NCI-H460 (cell line): ENCODE measurements around the gene ANKRD44. TPM values are rescaled to one million over a fixed set of nuclear protein-coding genes. Genes with fewer than 3 reads are reported as not detected.

Experiments
- DNase-seq: peaks from one replicate; pipeline ENCODE4 v3.0.0-alpha.2; 2016; ENCODE audit warnings: low read depth; ENCODE audit errors: extremely low read depth
- total RNA-seq: library from RNA; depleted of rRNA; stranded (reverse); fragments of >200 nt; shearing (Covaris generic); gene quantifications from 2 replicates; pipeline ENCODE4 v1.2.3, GENCODE V29; 2014

ANKRD44 gene
- total RNA-seq, 1 experiment from 2014 or later, result 20.8 TPM

GRCh38 chr2:197157879-197158537 lies 152.6 kb downstream of the ANKRD44 start:
- DNase-seq, result no peak

DNA sequence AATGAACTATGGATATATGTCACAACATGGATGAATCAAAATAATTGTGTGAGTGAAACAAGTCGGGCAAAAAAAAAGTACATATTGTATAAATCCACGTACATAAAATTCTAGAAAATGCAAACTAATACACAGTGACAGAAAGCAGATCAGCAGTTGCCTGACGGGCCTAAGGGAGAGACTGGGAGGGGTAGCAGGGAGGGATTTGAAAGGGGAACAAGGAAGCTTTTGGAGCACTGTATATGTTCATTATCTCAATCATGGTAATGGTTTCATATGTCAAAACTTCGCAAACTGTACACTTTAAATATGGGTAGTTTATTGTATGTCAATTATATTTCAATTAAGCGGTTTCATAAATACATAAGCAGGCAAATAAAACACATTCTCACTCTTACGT lies 153.8 kb downstream of the ANKRD44 start:
- no peak for DNase-seq

- DNase-seq, result peak; percentile 46
These were observed 157.9 kb downstream of the ANKRD44 start for GRCh38 chr2:197152451-197153228.

DNA sequence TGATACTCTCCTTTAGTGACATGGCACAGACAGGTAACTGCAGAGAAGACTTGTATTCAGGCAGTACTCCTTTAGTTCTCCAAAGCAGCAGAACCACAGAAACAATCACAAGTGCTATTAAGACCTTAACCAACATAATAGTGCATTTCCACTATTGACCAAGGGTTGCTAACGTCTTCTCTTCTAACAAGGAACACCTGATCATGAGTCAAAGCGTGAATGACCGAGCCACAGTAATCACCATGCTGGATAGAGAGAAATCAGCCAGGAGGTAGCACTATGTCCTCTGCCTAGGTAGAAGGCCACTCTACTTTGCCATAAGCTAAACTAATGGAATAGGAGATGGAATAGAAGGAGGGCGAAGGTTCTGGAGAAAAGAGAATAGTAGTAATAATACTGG lies 161.0 kb downstream of the ANKRD44 start:
- DNase-seq, result no peak

GRCh38 chr2:197148401-197148800 lies 162.2 kb downstream of the ANKRD44 start:
- DNase-seq, result no peak

DNA sequence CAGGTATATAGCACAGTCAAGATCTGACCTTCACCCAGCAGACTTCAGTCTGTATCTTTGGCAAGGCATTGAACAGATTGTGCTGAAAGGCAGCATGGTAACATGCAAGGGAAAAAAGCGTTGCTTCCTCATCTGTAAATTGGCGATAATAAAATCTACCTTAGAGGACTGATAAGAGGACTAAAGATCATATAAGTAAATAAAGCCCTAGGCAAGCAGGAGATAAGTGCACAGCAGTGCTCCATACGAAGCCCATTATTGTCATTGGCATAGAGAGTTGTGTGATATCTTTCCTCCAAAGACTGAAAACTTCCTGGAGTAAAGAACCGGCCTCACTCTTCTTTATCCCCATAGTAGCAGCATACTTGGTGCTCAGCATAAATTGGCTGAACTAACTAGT lies 162.6 kb downstream of the ANKRD44 start:
- DNase-seq, result no peak

- DNase-seq, result no peak
These were observed 163.6 kb downstream of the ANKRD44 start for GRCh38 chr2:197146995-197147394.

DNA sequence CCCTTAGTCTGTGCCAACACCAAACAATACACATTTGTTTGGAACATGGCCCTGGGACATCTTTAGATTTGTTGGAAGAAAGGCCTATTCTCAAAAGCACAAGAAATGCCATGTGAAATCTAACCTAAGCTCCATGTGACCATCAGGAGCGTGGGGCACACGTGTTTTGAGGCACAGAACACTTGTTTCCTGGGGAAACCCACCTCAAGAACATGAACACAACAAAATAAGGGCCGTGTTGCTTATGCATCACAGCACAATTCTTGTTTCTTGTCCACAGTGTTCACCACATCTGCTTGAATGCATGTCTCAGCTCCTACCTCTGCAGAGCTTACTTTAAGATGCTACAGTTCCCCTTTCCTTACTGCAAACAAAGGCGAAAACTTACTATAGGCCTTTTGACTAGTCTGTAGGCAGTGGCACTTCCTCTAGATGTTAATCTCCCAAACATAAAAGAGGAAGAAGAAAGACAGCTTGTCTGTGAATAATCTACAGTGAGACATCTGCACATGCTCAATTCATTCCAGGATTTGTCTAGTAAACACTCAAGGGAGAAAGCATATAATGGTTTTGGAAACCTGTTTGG lies 165.0 kb downstream of the ANKRD44 start:
- DNase-seq, result no peak

DNA sequence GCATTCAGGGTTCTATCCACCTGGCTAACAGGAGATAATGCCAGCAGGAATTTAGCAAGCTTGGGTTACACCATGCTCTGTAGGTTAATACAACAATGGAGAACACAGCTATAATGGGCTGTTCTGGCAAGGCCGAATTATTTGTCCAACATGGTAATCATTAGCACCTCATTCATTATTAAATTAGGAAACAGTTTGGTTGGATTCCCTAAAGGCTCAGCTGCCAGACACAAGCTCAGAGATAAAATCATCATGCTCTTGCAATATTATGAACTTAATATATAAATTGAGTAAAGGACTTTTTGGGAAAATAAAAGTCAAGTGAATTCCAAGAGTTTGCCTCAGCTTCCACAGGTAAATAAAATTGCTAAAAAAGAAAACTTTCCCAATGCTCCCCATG lies 166.4 kb downstream of the ANKRD44 start:
- no peak for DNase-seq

- no peak for DNase-seq
These were observed 168.7 kb downstream of the ANKRD44 start for GRCh38 chr2:197141702-197142473.

GRCh38 chr2:197140045-197140444 lies 170.5 kb downstream of the ANKRD44 start:
- no peak for DNase-seq

DNA sequence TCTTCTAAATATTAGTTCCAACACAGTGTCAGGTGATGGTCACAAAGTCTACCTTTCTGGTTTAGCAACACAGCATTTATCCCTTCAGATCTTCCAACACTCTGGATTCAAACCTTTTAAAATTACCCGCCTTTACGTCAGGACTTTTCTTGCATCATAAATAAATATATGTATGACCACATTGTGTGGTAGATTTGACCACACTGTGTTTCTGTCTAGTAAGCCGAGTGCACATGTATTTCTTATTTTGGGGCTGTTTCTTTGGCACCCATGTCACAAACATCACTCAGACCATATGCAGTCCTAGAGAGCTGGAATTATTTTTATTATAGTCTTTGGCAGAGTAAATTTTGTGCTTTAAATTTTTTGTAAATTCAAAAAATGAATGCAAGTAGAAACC lies 172.1 kb downstream of the ANKRD44 start:
- no peak for DNase-seq

DNA sequence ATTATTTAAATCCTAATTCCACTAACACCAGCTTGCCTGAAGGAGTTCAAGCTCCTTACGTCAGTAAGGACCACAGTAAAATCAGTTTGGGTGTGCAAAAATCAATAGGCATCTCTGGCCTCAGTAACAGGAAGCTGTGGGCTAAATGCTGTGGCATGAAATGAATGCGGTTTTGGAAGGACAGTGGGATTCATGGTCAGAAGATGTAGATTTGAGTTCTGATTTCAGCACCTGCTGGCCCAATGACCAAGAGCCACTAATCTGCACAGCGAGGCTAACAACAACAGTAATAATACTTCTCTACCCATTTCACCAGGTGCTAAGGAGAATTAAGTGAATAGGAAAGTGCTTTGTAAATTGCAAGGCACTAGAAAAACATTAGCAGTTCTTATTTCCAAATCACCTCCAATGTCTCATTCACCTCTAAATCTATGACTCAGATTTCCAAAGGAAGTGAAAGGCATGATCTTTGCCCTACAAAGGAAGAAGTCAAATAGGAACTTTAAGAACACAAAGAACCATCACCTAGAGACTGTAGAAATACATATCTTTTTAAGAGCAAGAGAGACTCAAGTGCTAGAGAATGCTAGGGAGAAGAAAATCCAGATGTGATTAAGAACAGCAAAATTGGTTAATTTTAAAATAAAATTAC lies 172.6 kb downstream of the ANKRD44 start:
- DNase-seq, result no peak

DNA sequence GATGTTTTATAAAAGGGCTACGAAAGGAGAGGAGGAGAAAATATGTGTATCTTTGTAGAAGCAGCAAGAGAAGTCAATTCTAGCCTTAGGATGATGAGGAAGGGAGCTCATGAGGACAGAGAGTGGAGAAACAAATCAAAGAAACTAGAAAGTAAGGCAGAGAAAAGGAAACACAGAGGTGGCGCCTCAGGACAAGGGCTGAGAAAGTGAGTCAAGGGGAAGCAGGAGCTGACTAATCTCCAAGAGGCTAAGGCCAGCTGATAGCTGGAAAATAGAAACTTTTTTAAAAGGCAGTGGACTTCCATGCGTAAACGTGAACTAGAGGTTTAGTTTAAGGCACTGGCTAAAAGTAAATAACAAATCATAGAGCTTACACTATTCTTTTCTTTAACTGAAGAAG lies 173.3 kb downstream of the ANKRD44 start:
- DNase-seq, result no peak

DNA sequence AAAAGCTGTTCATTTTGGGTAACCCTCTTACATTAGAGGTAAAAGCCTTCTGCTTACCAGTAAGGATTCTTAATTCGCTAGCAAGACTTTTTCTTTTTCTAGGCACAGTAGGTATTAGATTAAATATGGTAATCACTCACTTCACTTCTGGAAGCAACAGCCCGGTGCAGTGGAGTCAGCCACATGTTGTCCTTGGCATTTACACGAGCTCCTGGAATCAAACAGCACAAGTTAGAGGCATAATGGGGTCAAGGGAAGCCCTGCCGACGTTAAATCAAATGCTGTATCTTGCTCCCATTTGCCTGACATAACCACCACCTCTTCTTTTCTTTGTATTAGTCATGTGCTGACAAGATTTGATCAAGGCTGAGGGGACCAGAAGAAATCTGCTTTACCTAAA lies 174.1 kb downstream of the ANKRD44 start:
- no peak for DNase-seq

GRCh38 chr2:197135806-197136205 lies 174.8 kb downstream of the ANKRD44 start:
- DNase-seq, result no peak

DNA sequence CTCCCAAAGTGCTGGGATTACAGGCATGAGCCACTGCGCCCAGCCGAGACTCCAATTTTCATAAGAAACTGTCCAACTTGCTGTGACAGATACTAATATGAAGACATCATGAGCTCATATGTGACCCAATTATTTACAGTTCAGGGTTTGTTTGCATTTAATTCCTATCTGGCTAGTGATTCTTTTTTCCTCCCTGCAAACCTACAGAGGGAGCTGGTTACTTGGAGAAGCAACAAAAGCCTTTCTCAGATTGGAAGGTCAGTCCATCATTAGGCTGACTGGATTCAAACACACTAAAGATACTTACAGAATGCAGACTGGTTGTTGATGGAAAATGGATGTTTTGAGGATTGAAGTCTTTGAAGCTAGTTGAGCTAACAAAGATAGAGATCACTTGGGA lies 176.4 kb downstream of the ANKRD44 start:
- no peak for DNase-seq

GRCh38 chr2:197131558-197131855 lies 179.1 kb downstream of the ANKRD44 start:
- no peak for DNase-seq

GRCh38 chr2:197130318-197130717 lies 180.3 kb downstream of the ANKRD44 start:
- no peak for DNase-seq

DNA sequence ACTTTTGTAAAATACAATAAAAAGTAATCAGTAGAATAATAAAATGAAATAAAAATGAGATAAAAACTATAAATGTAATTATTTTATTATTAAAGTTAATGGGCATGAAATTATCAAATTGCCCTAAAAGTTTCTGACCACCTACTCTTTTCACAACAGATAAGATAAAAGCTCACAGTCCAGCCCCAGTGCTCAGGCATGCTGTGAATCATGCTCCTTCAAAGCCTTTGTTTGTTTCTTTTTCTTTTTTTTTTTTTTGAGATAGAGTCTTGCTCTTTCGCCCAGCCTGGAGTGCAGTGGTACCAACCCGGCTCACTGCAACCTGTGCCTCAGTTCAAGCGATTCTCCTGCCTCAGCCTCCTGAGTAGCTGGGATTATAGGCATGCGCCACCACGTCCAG lies 181.7 kb downstream of the ANKRD44 start:
- DNase-seq, result no peak

DNA sequence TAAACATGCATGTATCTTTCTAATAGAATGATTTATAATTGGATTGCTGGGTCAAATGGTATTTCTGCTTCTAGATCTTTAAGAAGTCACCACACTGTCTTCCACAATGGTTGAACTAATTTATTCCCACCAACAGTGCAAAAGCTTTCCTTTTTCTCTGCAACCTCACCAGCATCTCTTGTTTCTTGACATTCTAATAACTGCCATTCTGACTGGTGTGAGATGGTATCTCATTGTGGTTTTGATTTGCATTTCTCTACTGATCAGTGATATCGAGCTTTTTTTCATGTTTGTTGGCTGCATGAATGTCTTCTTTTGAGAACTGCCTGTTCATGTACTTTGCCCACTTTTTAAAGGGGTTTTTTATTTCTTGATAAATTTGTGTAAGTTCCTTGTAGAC lies 182.5 kb downstream of the ANKRD44 start:
- DNase-seq, result no peak
